Karpas-422 (cell line): ENCODE measurements around the gene CHST7. TPM values are rescaled to one million over a fixed set of nuclear protein-coding genes. Genes with fewer than 3 reads are reported as not detected.
A peak's percentile ranks its signal among the peaks of the same experiment; 100 is the strongest.

Experiments used
- DNase-seq: peaks from one replicate; pipeline ENCODE4 v3.0.0-alpha.2; 2015
- H2AFZ ChIP-seq: fragments of 200-600 bp; sonication (generic); 2 replicates; pipeline ENCODE4 v1.6.1; 2014; ENCODE audit warnings: antibody characterized with exemption, low read length, mixed read lengths
- H3K27ac ChIP-seq: fragments of 200-600 bp; sonication (generic); 2 replicates; pipeline ENCODE4 v1.5.1; 2014; ENCODE audit warnings: mild to moderate bottlenecking, low read length, moderate library complexity
- H3K27me3 ChIP-seq: fragments of 200-600 bp; sonication (generic); 2 replicates; pipeline ENCODE4 v1.6.1; 2014; ENCODE audit warnings: low read length, mixed read lengths
- H3K36me3 ChIP-seq: fragments of 200-600 bp; sonication (generic); 2 replicates; pipeline ENCODE4 v1.6.1; 2014; ENCODE audit warnings: low read length, mixed read lengths; ENCODE audit not compliant: insufficient read depth
- H3K4me1 ChIP-seq: fragments of 200-600 bp; sonication (generic); 2 replicates; pipeline ENCODE4 v1.6.1; 2014; ENCODE audit warnings: mild to moderate bottlenecking, low read length, mixed read lengths
- H3K4me2 ChIP-seq: fragments of 200-600 bp; sonication (generic); 2 replicates; pipeline ENCODE4 v1.6.1; 2014; ENCODE audit warnings: low read length, low read depth, mild to moderate bottlenecking; ENCODE audit not compliant: poor library complexity, severe bottlenecking
- H3K4me3 ChIP-seq: fragments of 200-600 bp; sonication (generic); 2 replicates; pipeline ENCODE4 v1.5.1; 2014; ENCODE audit warnings: mild to moderate bottlenecking, antibody characterized with exemption, low read length, mixed read lengths
- H3K79me2 ChIP-seq: fragments of 200-600 bp; sonication (generic); 2 replicates; pipeline ENCODE4 v1.6.1; 2014; ENCODE audit warnings: mild to moderate bottlenecking, low read length, mixed read lengths
- H3K9ac ChIP-seq: fragments of 200-600 bp; sonication (generic); 2 replicates; pipeline ENCODE4 v1.6.0; 2014; ENCODE audit warnings: low read length
- H3K9me2 ChIP-seq: fragments of 200-600 bp; sonication (generic), shearing (Covaris generic); replicated peaks from 2 replicates; pipeline ENCODE4 v1.6.0; 2014; ENCODE audit warnings: mild to moderate bottlenecking, low read length, moderate library complexity; ENCODE audit not compliant: insufficient read depth
- H3K9me3 ChIP-seq: fragments of 300-700, 200-600 bp; sonication (generic); 2 replicates; pipeline ENCODE4 v1.6.1; 2014; ENCODE audit warnings: low read length, mixed read lengths
- H4K20me1 ChIP-seq: fragments of 200-600 bp; sonication (generic); 2 replicates; pipeline ENCODE4 v1.6.1; 2014; ENCODE audit warnings: mild to moderate bottlenecking, antibody characterized with exemption, low read length, low read depth; ENCODE audit not compliant: insufficient read depth
- total RNA-seq: library from RNA; depleted of rRNA; stranded (reverse); fragments of >200 nt; shearing (Covaris generic); gene quantifications from 2 replicates; pipeline ENCODE4 v1.2.3, GENCODE V29; 2014; ENCODE audit warnings: low replicate concordance

Gene CHST7
- total RNA-seq, 1 experiment from 2014 or later = 1.6 TPM

DNA sequence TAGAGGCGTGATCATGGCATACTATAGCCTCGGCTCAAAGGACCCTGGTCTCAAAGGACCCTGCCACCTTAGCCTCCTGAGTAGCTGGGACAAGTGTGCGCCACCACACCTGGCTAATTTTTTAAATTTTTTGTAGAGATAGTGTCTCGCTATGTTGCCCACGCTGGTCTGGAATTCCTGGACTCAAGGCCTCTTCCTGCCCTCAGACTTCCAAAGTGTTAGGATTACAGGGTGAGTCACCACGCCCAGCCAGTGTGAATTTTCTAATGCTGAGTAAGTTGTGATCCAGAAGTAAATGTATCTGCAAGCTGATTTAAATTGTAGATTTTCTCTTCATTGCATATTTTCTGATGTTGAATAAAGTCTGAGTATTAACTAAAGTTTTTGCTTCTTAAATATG is 25.7 kb upstream of the CHST7 start:
- Histone ChIP-seq H3K9ac (no peak overlapping the region), H4K20me1 (no peaks in the 10 kb centered on the region), H3K36me3 (peaks cover 3% of the 10 kb centered on the region; the same call in 1 of the 2 replicates), H3K9me2 (no peaks in the 10 kb centered on the region), H3K79me2 (peaks cover 16% of the 10 kb centered on the region), H3K4me1 (peaks cover 22% of the 10 kb centered on the region), H3K9me3 (no peaks in the 10 kb centered on the region), H3K4me2 (no peak overlapping the region), H3K27ac (no peak overlapping the region), H2AFZ (no peak overlapping the region), H3K27me3 (no peaks in the 10 kb centered on the region), H3K4me3 (no peak overlapping the region)
- no peak for DNase-seq

DNA sequence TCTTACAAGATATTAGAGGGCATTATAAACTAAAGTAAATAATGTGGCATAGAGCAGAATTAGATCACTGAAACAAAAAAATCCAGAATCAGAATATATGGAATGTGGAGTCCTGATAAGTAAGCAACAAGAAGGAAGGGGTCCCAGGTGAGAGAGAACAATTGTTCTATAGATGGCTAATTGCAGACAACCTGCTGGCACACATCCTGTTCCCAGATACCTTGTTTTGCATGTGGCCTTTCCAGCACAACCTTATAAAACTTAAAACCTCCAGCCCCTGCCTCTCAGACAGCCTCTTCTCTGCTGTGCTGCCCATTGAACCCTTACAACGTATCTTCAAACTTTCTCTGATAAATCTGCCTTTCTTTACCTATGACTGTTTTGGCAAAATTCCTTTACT is 23.7 kb upstream of the CHST7 start:
- Histone ChIP-seq H3K9ac (no peak overlapping the region), H2AFZ (no peak overlapping the region), H3K9me3 (no peaks in the 10 kb centered on the region), H4K20me1 (no peaks in the 10 kb centered on the region), H3K4me2 (no peak overlapping the region), H3K4me3 (no peak overlapping the region), H3K27ac (no peak overlapping the region), H3K27me3 (no peaks in the 10 kb centered on the region), H3K79me2 (peaks cover 16% of the 10 kb centered on the region), H3K36me3 (peaks cover 3% of the 10 kb centered on the region; the same call in 1 of the 2 replicates), H3K9me2 (no peaks in the 10 kb centered on the region), H3K4me1 (peaks cover 8% of the 10 kb centered on the region)
- DNase-seq = no peak

- Histone ChIP-seq H3K9me2 (no peaks in the 10 kb centered on the region), H3K36me3 (peaks cover 3% of the 10 kb centered on the region; the same call in 1 of the 2 replicates), H3K9ac (no peak overlapping the region), H3K79me2 (peaks cover 4% of the 10 kb centered on the region), H3K4me2 (no peak overlapping the region), H3K27me3 (no peaks in the 10 kb centered on the region), H3K4me3 (no peak overlapping the region), H4K20me1 (no peaks in the 10 kb centered on the region), H3K27ac (no peak overlapping the region), H3K4me1 (peaks cover 2% of the 10 kb centered on the region), H3K9me3 (no peaks in the 10 kb centered on the region), H2AFZ (no peak overlapping the region)
- no peak for DNase-seq
Observed at GRCh38 chrX:46551494-46552128, 22.0 kb upstream of the CHST7 start.

DNA sequence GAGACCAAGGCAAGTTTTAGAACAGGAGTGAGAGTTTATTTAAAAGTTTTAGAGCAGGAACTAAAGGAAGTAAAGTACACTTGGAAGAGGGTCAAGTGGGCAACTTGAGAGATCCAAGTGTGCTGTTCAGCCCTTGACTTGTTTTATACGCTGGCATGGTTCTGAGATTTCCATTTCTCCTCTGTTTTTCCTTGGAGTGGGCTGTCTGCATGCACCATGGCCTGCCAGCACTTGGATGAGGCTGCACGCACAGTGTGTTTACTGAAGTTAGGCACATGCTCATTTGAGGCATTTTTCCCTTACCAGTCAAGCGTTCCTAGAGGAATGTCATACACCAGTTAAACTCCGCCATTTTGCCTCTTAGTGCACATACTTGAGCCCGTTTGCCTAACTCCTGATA is 19.6 kb upstream of the CHST7 start:
- no peak for DNase-seq
- Histone ChIP-seq H3K4me3 (no peak overlapping the region), H3K27me3 (no peaks in the 10 kb centered on the region), H3K4me2 (no peak overlapping the region), H3K9me2 (no peaks in the 10 kb centered on the region), H3K27ac (no peak overlapping the region), H3K79me2 (no peaks in the 10 kb centered on the region), H3K36me3 (no peaks in the 10 kb centered on the region), H3K9me3 (no peaks in the 10 kb centered on the region), H2AFZ (no peak overlapping the region), H3K4me1 (no peaks in the 10 kb centered on the region), H4K20me1 (no peaks in the 10 kb centered on the region), H3K9ac (no peak overlapping the region)

DNA sequence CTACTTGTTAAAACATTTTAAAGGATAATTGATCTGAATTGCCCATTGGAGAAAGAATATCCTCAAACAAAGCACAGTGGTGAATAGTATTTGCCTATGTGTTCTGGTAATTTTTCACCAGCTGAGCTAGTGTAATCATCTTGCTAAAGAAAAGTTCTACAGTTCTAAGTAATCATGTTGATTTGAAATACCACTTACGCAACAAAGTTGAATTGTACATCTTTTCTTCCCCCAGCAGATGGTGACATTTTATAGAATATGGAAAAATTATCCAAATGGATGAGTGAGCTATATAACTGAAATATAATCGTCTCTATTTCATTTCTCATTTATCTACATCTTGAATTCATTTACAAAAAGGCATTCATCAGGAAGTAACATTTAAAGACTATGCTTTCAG is 18.6 kb upstream of the CHST7 start:
- H3K79me2 ChIP-seq = no peaks in the 10 kb centered on the region
- no peak overlapping the region for H3K4me2 ChIP-seq
- H3K4me3 ChIP-seq = no peak overlapping the region
- no peak overlapping the region for H2AFZ ChIP-seq
- H3K36me3 ChIP-seq = no peaks in the 10 kb centered on the region
- H3K9ac ChIP-seq = no peak overlapping the region
- no peaks in the 10 kb centered on the region for H3K27me3 ChIP-seq
- no peaks in the 10 kb centered on the region for H3K9me2 ChIP-seq
- no peaks in the 10 kb centered on the region for H3K4me1 ChIP-seq
- no peaks in the 10 kb centered on the region for H3K9me3 ChIP-seq
- H3K27ac ChIP-seq = no peak overlapping the region
- peak; percentile 51 for DNase-seq
- no peaks in the 10 kb centered on the region for H4K20me1 ChIP-seq

GRCh38 chrX:46559062-46559461 is 14.5 kb upstream of the CHST7 start:
- no peaks in the 10 kb centered on the region for H4K20me1 ChIP-seq
- H3K9me3 ChIP-seq = no peaks in the 10 kb centered on the region
- no peaks in the 10 kb centered on the region for H3K36me3 ChIP-seq
- no peak for DNase-seq
- H3K79me2 ChIP-seq = no peaks in the 10 kb centered on the region
- H3K27ac ChIP-seq = no peak overlapping the region
- H3K4me1 ChIP-seq = peaks cover 13% of the 10 kb centered on the region
- no peak overlapping the region for H3K9ac ChIP-seq
- H3K4me3 ChIP-seq = no peak overlapping the region
- H3K4me2 ChIP-seq = no peak overlapping the region
- no peaks in the 10 kb centered on the region for H3K27me3 ChIP-seq
- H2AFZ ChIP-seq = no peak overlapping the region
- no peaks in the 10 kb centered on the region for H3K9me2 ChIP-seq

DNA sequence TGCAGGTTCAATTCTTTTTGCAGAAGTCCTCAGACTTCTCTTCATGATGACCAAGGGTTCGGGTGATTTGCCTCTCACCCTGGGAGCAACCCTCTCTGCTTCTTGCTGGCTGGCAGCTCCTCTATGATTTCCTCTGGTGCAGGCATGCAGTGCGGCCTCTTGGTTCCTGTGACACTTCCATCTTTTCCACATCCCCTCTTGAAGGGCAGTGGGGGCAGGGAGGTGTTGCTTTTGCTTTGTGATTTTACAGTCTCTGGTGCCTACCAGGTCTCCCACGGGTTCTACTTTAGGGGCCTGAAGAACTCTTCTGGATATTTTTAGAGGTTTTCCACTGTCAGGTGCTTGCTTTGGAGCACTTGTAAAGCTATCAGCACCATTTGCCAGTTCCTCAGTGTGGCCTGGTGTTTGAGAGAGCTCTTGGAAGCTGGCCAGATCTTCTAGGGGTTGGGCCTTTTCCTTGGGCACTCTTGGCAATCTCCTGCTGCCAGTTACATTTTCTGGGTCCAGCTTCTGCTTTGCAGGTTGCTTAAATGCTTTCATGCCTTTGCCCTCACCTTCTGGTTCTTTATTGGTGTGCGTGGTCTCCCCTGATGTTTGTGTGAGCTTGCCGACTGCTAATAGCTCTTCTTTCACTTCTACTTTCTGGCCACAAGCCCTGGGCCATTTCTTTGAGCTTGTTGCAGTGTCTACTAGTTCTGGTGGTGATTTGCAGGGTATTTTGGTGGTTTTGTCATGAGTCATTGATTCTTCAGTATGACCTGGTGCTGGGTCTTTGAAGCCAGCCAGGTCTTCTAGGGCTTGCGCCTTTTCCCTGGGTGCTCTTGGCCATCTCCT is 11.5 kb upstream of the CHST7 start:
- Histone ChIP-seq H3K4me1 (peaks cover 13% of the 10 kb centered on the region), H3K4me3 (no peak overlapping the region), H3K9ac (peak overlapping the region; percentile 3; the same call in 1 of the 2 replicates), H3K9me3 (no peaks in the 10 kb centered on the region), H3K9me2 (no peaks in the 10 kb centered on the region), H3K27ac (no peak overlapping the region), H3K36me3 (no peaks in the 10 kb centered on the region), H2AFZ (no peak overlapping the region), H3K79me2 (no peaks in the 10 kb centered on the region), H3K4me2 (peak overlapping the region; percentile 22), H4K20me1 (no peaks in the 10 kb centered on the region), H3K27me3 (no peaks in the 10 kb centered on the region)
- DNase-seq = peak; percentile 52

DNA sequence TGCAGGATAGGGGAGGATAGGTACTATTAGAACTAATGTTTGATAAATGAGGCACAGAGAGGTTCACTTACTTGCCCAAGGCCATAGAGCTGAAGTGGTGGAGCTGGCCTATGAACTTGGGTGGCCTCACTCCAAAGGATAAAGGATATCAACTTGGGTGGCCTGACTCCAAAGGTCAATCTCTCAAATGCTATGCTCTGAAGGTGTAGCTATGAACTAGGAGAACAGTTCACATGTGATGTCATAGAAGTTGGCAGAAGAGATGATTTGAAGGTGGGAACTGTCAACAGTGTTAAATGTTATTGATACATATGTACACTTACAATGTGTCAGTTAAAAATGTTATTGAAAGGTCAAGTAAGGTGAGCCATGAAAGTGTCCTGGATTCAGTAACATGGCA is 6.2 kb upstream of the CHST7 start:
- Histone ChIP-seq H3K4me2 (no peak overlapping the region), H3K36me3 (no peaks in the 10 kb centered on the region), H3K4me3 (no peak overlapping the region), H3K27ac (no peak overlapping the region), H3K4me1 (peaks cover 15% of the 10 kb centered on the region), H2AFZ (no peak overlapping the region), H3K9ac (no peak overlapping the region), H3K79me2 (no peaks in the 10 kb centered on the region), H3K27me3 (no peaks in the 10 kb centered on the region), H4K20me1 (no peaks in the 10 kb centered on the region), H3K9me3 (no peaks in the 10 kb centered on the region), H3K9me2 (no peaks in the 10 kb centered on the region)
- no peak for DNase-seq
